ENCODE data around the gene TNK2.
"Not testable (repeated sequence)": the region's sequence is repeated elsewhere in the genome, so short reads cannot be mapped to it uniquely, and the experiment has no call there.

TNK2 gene

DNA sequence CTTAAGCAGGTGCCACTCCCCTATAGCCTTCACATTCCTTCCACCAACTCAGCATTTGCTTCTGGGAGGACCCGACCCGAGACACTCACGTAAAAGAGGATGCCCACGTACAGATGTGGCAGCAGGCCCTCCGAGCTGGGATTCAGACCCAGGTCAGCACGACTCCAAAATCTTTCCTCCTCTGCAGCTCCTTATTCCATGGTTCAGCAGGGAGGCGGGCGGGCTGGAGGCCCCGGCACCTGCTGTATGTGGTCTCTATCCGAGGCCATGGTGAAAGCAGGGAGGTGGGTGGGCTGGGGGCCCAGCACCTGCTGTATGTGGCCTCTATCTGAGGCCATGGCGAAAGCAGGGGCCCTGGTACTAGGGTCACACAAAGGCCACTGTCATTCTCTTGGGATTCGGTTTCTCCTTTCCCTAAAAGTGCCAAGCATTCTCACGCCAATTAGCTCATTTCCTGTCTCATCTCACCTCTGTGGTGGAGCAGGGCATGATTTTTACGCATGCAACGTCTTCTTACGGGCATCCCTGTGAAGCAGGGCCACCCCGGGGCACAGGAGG, 90.7 kb downstream of the TNK2 start:
- POLR2A ChIA-PET: no interaction called here

GRCh38 chr3:195816276-195816913, 92.0 kb downstream of the TNK2 start:
- POLR2A ChIA-PET, CTCF ChIA-PET: not testable (repeated sequence)

More for the DNA sequence above, 90.7 kb downstream of the TNK2 start:
- CTCF ChIA-PET: no interaction called here
- no peak for DNase-seq (ENCODE audit: extremely low spot score)
- TF ChIP-seq L3MBTL2 (conservative IDR thresholded peaks at IDR 0.05): no peak
- no peak for TF ChIP-seq FOXM1 (IDR thresholded peaks at IDR 0.05; ENCODE audit: borderline replicate concordance)
- no peak for TF ChIP-seq LEF1 (IDR thresholded peaks at IDR 0.05; ENCODE audit: borderline replicate concordance)
- TF ChIP-seq, protein P1, sequence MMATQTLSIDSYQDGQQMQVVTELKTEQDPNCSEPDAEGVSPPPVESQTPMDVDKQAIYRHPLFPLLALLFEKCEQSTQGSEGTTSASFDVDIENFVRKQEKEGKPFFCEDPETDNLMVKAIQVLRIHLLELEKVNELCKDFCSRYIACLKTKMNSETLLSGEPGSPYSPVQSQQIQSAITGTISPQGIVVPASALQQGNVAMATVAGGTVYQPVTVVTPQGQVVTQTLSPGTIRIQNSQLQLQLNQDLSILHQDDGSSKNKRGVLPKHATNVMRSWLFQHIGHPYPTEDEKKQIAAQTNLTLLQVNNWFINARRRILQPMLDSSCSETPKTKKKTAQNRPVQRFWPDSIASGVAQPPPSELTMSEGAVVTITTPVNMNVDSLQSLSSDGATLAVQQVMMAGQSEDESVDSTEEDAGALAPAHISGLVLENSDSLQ (IDR thresholded peaks at IDR 0.05): no peak

DNA sequence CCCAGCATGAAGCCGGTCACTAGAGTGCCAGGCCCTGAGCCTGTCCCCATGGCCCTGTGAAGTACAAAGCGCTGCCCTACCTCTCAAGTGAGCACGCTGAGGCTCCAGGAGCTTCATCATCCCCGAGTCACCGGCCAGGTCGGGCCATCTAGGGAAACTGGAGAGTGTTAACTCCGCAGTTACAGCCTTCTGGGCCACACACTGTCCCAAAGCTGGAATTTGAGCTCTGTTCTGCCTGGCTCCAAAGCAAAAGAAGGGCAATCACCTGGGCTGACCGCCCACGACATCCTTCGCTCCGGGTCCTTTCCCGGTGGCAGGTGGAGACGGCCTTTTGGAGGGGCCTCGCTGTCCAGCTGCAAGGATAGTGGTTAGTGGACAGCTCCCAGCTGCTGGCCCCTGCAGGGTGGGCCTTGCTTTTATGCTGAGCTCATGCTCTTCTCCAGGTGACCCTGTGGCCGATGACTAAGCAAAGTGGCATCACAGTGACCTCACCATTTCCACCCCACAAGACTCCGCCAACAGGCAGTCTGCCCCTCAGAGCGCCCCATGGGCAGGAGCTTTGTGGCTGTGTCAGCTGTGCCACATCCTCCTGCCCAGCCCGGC, 93.1 kb downstream of the TNK2 start:
- TF ChIP-seq ELF4 (IDR thresholded peaks at IDR 0.05): no peak
- no peak for DNase-seq (ENCODE audit: extremely low spot score)
- ChIA-PET CTCF (interaction anchor here (1.0 kb wide), 1 partner anchor 35 kb away, joined by 3 read pairs; no protein-coding TSS in a partner anchor), POLR2A (no interaction called here)

More at GRCh38 chr3:195816276-195816913, 92.0 kb downstream of the TNK2 start:
- DNase-seq (ENCODE audit: extremely low spot score): not testable (repeated sequence)

DNA sequence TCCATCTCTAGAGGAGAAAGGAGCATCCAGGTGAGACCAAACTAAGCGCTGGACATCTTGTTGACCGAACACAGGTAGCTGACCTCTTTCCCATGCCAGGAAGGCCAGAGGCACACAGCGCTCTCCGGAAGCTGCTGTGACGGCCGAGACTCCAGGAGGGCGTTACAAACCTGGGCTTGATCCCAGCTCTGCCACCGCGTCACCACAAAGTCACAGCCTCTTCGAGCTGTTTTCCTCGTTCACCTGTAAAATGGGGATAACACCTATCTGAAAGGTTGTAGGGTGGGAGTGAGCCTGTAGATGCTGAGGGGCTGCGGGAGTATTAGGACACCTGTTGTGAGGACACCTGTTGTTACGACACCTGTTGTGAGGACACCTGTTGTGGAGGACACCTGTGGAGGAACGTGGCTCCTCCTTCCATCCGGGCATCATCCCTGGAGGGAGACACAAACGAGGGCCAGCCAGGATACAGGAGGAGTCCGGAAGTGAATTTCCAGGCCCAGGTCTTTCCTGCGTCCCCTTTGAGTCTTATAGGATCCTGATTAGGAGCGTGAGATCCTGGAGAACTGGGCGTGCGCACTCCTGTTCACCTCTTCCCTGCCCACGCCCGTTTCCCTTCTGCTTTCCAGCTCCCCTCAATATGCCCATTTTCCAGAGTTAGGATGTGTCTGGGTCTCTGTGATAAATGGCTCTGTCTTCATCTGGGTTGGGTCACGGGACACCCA, 94.3 kb downstream of the TNK2 start:
- TF ChIP-seq ELF4 (IDR thresholded peaks at IDR 0.05): no peak
- no peak for DNase-seq (ENCODE audit: extremely low spot score)
- POLR2A ChIA-PET: no interaction called here
- CTCF ChIA-PET: no interaction called here
